HepG2 (cell line): Measurements from ENCODE around the gene PTMA. TPM values are rescaled to one million over a fixed set of nuclear protein-coding genes. Genes with fewer than 3 reads are reported as not detected.

Experiments used
- AFF4 ChIP-seq: sonication (generic); formaldehyde crosslinking; IDR thresholded peaks from 2 replicates; pipeline ENCODE4 v1.4.0; 2020; ENCODE audit warnings: missing genetic modification reagents
- CENPBD1 ChIP-seq: sonication (generic); formaldehyde crosslinking; IDR thresholded peaks from 2 replicates; pipeline ENCODE4 v1.8.0; 2022; ENCODE audit warnings: missing genetic modification reagents, low read depth, mild to moderate bottlenecking, borderline replicate concordance
- GATAD1 ChIP-seq: IDR thresholded peaks from 2 replicates; pipeline ENCODE4 v1.6.1; 2016; ENCODE audit warnings: missing genetic modification reagents, missing compliant biosample characterization
- NFIC ChIP-seq: IDR thresholded peaks from 2 replicates; pipeline ENCODE4 v1.6.1; 2012; ENCODE audit warnings: mild to moderate bottlenecking, low read length, inconsistent platforms
- NFYB ChIP-seq: sonication (generic); formaldehyde crosslinking; IDR thresholded peaks from 2 replicates; pipeline ENCODE4 v1.4.0; 2020; ENCODE audit warnings: missing genetic modification reagents
- NONO ChIP-seq, 2 experiments: fragments of 450-650 bp in 1 of 2; sonication (generic) in 1 of 2; formaldehyde crosslinking in 1 of 2; IDR thresholded peaks in 1 of 2; conservative IDR thresholded peaks in 1 of 2; 2 replicates each; pipeline versions ENCODE4 v1.6.1 to v1.8.0; 2017 to 2022; ENCODE audit warnings: mild to moderate bottlenecking in 1 of 2, missing genetic modification reagents in 1 of 2, moderate library complexity in 1 of 2
- PAWR ChIP-seq: sonication (generic); formaldehyde crosslinking; IDR thresholded peaks from 2 replicates; pipeline ENCODE4 v1.4.0; 2020; ENCODE audit warnings: missing genetic modification reagents, mild to moderate bottlenecking, borderline replicate concordance
- SOX6 ChIP-seq, 2 experiments: fragments of 450-650 bp in 1 of 2; sonication (generic) in 1 of 2; formaldehyde crosslinking in 1 of 2; IDR thresholded peaks; 2 replicates each; pipeline versions ENCODE4 v1.4.0 to v1.6.1; 2017 to 2020; ENCODE audit warnings: antibody characterized with exemption in 1 of 2, mild to moderate bottlenecking in 1 of 2, missing genetic modification reagents in 1 of 2
- ZNF367 ChIP-seq: sonication (generic); formaldehyde crosslinking; IDR thresholded peaks from 2 replicates; pipeline ENCODE4 v1.4.0; 2020; ENCODE audit warnings: missing genetic modification reagents, borderline replicate concordance
- ZNF414 ChIP-seq: sonication (generic); formaldehyde crosslinking; IDR thresholded peaks from 2 replicates; pipeline ENCODE4 v1.5.0; 2020; ENCODE audit warnings: missing genetic modification reagents
- ZNF503 ChIP-seq: sonication (generic); formaldehyde crosslinking; IDR thresholded peaks from 2 replicates; pipeline ENCODE4 v1.4.0; 2020; ENCODE audit warnings: missing genetic modification reagents
- ZNF546 ChIP-seq: sonication (generic); formaldehyde crosslinking; conservative IDR thresholded peaks from 2 replicates; pipeline ENCODE4 v1.8.1; 2023; ENCODE audit warnings: mild to moderate bottlenecking, missing genetic modification reagents
- ZNF749 ChIP-seq: sonication (generic); formaldehyde crosslinking; IDR thresholded peaks from 2 replicates; pipeline ENCODE4 v1.8.0; 2022; ENCODE audit warnings: mild to moderate bottlenecking, missing genetic modification reagents, moderate library complexity, borderline replicate concordance
- ZNF761 ChIP-seq: sonication (generic); formaldehyde crosslinking; conservative IDR thresholded peaks from 2 replicates; pipeline ENCODE4 v1.4.0; 2020; ENCODE audit warnings: mild to moderate bottlenecking, missing genetic modification reagents
- polyA plus RNA-seq, 8 experiments: library from polyadenylated mRNA; depleted of rRNA in 3 of 8; stranded (reverse) in 7 of 8; unstranded in 1 of 8; fragments of >200 nt; fragmentation: Illumina TruSeq in 4 of 8; extraction: Trizol in 4 of 8; gene quantifications; 2 replicates each; pipeline versions ENCODE4 v1.2.1 to v1.2.3, GENCODE V29; 2011 to 2016; ENCODE audit warnings: low read depth in 4 of 8, missing spikeins in 1 of 8, mixed read lengths in 1 of 8; ENCODE audit not compliant: insufficient read depth in 1 of 8
- total RNA-seq, 5 experiments: library from RNA; depleted of rRNA; stranded (reverse); fragments of >200 nt; fragmentation: Illumina TruSeq; extraction: Trizol; gene quantifications; 2 replicates each; pipeline ENCODE4 v1.2.3, GENCODE V29; 2016; ENCODE audit warnings: low read depth in 1 of 5
- TF ChIP-seq, protein P1 (sequence below): fragments of 450-650 bp; IDR thresholded peaks from 2 replicates; pipeline ENCODE4 v1.6.1; 2017

Gene PTMA
- total and polyA plus RNA-seq, 2 of the 13 experiments (the other 11 are each of a cell fraction or from before 2014, with no cell fraction given) = 190 to 1,086 TPM

- TF ChIP-seq ZNF546 (CRISPR knock-in tag) (no peak), PAWR (CRISPR knock-in tag) (no peak), SOX6 (IDR thresholded peaks at IDR 0.05) (no peak), SOX6 (CRISPR knock-in tag; IDR thresholded peaks at IDR 0.05) (peak; percentile 26; the same call in 1 of the 2 replicates), ZNF761 (CRISPR knock-in tag) (no peak), CENPBD1 (CRISPR knock-in tag) (no peak), ZNF749 (CRISPR knock-in tag) (no peak), GATAD1 (CRISPR knock-in tag) (no peak), ZNF503 (CRISPR knock-in tag) (no peak; the same call in 1 of the 2 replicates), NFIC (no peak), NONO (IDR thresholded peaks at IDR 0.05) (no peak), NONO (CRISPR knock-in tag; conservative IDR thresholded peaks at IDR 0.05) (0 out of 2 replicates have a peak, but pooled peaks have one; percentile 22), ZNF367 (CRISPR knock-in tag) (no peak), NFYB (CRISPR knock-in tag) (no peak), AFF4 (CRISPR knock-in tag) (no peak), ZNF414 (CRISPR knock-in tag) (no peak)
- TF ChIP-seq, protein P1, sequence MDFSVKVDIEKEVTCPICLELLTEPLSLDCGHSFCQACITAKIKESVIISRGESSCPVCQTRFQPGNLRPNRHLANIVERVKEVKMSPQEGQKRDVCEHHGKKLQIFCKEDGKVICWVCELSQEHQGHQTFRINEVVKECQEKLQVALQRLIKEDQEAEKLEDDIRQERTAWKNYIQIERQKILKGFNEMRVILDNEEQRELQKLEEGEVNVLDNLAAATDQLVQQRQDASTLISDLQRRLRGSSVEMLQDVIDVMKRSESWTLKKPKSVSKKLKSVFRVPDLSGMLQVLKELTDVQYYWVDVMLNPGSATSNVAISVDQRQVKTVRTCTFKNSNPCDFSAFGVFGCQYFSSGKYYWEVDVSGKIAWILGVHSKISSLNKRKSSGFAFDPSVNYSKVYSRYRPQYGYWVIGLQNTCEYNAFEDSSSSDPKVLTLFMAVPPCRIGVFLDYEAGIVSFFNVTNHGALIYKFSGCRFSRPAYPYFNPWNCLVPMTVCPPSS = no peak
These were observed 2.7 kb downstream of the PTMA start (continued) for GRCh38 chr2:231710799-231711676.
